Retinal pigment epithelial cell (primary cell): Measurements from ENCODE around the gene SLC22A5.

Experiments used
- DNase-seq: peaks from one replicate; pipeline ENCODE4 v3.0.0-alpha.2; 2010; ENCODE audit warnings: low read depth
- H3K4me3 ChIP-seq: 2 replicates; pipeline ENCODE4 v1.5.1; 2011; ENCODE audit warnings: mild to moderate bottlenecking, low read length, control low read depth, moderate library complexity
- CTCF ChIP-seq: conservative IDR thresholded peaks from 2 replicates; pipeline ENCODE4 v1.5.1; 2011; ENCODE audit warnings: low read depth, low read length, control low read depth, inconsistent platforms

The SLC22A5 gene

DNA sequence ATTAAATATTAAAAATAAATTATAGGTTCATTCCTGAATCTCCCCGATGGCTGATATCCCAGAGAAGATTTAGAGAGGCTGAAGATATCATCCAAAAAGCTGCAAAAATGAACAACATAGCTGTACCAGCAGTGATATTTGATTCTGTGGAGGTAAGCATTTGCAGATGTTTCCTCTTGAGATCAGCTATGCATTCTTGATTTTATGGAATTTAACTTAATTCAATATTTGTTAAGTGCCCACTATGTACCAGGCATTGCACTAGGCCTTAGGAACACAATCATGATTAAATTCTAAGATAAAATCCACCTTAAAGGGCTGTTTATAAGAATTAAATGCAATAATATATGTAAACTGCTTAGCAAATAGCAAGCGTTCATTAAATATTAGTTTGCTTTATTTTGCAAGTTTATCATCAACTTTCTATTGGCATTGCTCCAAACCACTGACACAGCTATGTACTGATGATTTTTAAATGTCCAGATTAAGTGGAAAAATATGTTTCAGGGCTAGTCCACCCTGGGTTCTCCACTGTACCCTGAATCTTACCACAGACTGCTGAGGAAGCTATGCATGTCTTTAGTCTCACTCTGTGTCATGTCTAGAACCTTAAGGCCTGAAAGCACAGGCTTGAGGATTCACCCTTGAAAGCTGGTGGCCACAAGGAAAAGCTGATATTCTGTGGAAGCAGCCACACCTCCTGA, 42.1 kb upstream of the SLC22A5 start:
- no peak for DNase-seq
- no peak for TF ChIP-seq CTCF
- H3K4me3 ChIP-seq = no peak overlapping the region

- no peak for DNase-seq
- TF ChIP-seq CTCF = no peak
- no peak overlapping the region for H3K4me3 ChIP-seq
Observed at GRCh38 chr5:132334812-132335211, 34.7 kb upstream of the SLC22A5 start.

GRCh38 chr5:132335402-132335801, 34.1 kb upstream of the SLC22A5 start:
- no peak for TF ChIP-seq CTCF
- H3K4me3 ChIP-seq = no peak overlapping the region
- DNase-seq = no peak

GRCh38 chr5:132339502-132339901, 30.0 kb upstream of the SLC22A5 start:
- TF ChIP-seq CTCF = no peak
- no peak overlapping the region for H3K4me3 ChIP-seq
- DNase-seq = no peak

- no peak overlapping the region for H3K4me3 ChIP-seq
- TF ChIP-seq CTCF = no peak
- DNase-seq = no peak
Observed at GRCh38 chr5:132342291-132343180, 27.0 kb upstream of the SLC22A5 start.

DNA sequence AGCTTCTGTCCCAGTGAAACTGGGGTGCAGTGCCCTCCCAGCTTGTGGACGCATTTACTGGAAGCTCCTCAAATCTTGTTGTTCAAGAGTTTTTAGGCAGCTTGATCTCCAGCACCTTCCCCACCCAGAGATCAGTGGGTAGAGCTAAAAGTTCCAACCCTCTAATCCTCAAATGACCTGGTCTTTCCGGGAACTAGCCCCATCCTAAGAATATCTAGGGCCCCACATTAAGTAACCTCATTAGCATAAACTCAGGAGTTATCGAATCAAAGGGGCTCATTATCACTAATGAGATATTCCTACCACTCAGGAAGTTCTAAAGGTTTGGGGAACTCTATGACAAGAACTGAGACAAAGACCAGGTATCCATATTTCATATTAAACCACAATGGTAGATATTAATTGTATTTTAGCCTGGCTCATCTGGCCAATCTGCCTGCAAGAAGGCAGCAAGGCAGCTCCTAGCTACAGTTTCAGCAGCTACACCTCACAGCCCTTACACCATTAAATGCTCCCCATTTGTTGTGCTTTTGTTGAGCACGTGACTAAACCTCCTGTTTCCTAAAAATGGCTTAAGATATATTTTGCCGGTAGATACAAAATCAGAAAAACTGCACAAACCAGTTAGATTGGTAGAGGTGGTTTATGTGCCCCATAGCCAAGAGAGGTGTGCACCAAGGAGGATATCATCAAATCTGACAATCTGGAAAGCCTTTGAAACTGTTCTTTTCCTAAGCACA, 24.6 kb upstream of the SLC22A5 start:
- no peak for DNase-seq
- H3K4me3 ChIP-seq = no peak overlapping the region
- no peak for TF ChIP-seq CTCF
